Measurements from ENCODE around the gene PLET1.

Gene PLET1, protein sequence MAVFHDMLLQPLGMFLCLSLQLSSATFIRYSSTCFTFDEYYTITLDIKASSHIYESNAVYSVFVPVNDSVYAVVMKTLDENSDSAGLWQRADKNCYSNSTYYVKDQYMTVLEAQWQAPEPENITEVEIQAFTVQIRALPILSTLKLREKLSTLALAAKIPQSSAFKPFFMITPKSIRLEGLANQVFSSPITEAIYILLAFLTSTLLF

DNA sequence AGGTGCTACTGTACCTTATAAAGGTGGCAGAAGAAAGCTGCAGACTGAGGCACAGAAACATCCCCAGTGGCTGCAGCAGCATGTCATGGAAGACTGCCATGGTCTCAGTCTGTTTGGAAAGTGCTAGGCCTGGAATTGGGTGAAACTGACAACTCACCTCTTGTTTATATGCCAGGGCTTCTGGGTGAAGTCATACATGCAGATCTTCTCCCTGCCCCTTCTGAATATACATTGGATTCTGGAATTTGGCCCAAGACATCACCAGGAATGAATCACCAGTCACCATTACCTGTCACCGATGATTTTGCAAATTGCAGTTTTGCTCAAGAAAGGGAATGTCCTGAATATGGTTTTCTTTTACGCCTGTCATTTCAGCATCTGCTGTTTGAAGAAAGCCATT, at the start of gene PLET1:
TSS of gene PLET1 (minus strand) at position 371 of the 400 bp plus-strand sequence. CDS start at position 100, 271 bp downstream.
- DNase-seq: no peak

DNA sequence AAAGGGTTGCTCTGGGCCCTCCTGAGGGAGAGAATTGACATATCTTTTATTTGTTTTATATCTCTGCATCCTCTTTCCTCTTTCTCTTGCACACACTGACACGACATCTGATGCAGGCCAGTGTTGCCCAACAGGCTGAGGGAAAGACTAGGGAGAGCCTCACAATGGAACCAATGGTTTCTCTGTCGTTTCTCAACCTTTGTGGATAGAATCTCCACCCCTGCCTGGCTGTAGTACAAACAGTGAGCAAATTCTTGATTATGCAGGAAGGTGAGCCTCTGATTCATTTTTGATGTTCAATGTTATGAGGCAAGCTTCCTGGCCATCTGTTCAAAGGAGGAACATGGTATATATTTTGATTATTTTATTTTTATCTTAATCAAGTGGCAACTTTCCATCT, 49.8 kb upstream of the PLET1 start:
- DNase-seq: no peak

DNA sequence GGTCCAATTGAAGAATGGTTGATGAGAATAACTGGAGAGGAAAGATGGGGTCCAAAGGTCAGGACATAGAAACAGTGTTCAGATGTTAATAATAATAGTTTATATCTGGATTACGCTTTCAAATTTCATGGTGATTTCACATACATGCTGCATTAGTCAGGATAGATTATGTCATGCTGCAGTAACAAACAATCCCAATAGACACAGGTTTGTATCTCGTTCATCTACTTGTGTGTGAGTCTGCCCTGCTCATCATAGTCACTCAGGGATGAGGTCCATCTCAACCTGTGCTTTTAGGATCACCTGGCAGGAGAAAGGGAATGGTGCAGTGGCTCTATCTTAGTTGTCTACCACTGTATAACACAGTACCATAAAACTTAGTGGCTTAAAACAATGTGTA, 48.0 kb upstream of the PLET1 start:
- DNase-seq: no peak

DNA sequence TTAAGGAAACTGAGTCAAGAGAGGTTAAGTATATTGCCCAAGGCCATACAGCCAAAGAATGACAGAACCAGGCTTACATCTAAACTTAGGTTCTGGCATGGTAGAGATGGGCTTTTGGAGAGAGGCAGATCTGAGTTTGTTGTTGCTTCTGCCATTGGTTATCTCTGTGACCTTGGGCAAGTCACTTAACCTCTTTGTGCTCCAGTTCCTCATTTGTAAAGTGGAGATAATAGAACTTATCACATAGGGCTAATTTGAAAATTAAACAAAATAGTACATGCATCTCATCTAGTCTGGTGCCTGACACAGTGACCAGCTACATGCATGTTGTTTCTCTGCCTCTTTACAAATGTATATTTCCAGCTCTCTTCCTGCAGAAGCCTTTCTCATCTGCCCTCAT, 47.0 kb upstream of the PLET1 start:
- no peak for DNase-seq

DNA sequence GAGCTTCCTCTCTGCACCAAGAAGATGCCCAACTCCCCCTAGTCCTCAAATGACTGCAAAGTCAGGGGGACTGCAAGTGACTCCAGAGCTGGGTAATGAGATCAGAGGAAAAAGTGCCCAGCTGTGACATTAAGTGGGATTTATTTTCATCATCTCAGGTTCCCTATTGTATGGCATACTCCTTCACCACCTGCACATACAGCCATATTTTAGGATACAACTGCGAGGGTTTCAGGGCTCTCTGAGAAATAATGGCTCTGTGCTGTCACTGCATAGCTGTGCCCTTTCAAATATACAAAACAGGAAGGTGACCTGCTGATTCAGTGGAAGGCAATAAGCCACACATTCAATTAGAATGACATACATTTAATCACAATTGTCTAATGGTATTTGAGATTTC, 45.6 kb upstream of the PLET1 start:
- DNase-seq: no peak

DNA sequence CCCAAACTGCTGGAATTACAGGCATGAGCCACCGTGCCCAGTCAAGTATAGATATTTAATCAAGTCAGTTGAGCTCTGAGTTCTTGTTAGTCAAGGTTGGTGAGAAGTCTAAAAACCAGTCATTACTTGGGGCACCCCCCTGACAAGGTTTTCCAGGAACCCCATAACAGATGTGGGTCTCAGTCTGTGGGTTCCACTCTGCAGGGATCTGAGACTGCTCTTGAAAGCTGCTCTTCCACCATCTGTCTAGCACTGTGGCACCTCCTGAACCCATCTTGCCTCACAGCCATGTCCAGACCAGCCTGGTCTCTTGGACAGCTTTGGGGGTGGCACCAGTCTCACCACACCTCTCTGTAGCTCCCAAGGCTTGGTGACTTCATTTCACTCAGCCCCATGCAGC, 44.3 kb upstream of the PLET1 start:
- DNase-seq: no peak

DNA sequence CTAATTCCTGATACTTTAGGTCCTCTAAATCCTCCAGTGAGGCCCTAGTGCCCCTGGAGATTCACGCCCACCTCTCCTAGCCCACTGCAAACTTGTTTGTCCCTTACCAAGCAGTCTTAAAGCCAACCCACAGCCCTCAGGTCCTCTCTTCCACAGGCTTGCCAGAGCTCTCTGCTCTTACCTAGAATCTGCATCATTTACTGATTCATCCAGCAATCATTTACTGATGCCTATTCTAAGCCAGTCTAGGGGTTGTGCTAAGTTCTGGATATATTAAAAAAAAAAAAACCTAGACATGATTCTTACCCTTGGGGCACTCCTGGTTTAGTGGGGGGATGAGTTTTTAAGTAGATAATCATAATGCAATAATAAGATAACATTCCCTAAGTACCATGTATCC, 43.0 kb upstream of the PLET1 start:
- no peak for DNase-seq

DNA sequence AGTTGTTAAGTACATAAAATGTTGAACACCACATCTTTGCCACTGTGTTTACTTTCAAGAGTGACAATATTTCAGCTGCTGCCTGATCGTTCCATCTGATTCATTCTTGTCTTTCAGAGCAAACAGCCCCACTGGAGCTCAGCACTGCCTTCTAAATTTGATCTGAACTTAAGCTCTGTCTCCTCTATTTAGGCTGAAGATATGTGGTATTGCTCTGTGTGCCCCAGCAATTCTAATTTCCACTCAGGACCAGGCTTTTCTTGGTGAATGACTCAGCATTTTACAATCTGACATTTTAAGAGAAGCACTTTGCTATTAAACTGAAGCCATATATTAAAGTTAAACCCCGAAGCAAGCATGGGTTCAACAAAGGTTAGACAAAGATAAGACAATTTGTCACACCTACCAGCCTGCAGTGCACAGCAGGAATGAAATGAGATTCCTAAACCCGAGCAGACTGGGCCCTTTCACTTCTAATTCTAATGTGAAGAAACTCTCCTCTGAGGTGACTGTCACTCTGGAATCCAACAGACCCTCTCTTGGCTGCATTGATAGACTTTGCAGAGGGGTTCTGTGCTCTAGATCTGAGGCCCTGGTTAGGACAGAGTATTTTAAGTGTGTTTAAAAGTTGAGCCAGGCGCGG, 41.7 kb upstream of the PLET1 start:
- no peak for DNase-seq

DNA sequence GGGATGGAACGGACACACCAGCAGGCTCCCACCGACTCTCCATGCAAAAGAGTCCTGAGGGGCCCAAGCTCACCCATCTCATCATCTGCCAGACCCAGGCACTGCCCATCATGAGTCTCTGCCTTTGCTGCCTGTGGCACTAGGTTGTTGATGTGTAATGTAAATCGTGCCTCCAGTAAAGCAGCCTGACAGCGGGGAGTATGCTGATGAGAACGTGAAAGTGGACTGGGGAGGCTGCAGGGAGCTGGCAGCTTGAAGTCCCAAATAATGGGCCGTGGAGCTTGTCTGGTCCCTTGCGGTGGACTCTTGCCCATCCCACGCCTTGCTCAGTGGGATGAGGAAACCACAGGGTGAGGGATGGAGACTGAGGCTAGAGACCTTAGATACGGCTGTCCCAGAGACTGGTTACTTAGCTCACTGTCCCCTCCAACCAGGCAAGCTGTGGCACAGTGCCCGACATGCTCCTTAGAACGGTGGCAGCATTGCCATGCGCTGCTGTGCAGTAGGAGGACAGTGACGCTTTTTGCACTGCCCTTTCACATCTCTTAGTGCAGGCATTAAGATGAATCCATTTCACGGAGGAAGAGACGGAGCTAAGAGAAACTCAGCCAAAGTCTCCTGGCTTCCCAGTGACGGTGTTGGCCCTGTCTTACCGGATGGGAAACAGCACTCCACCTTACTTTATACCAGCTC, 39.6 kb upstream of the PLET1 start:
- DNase-seq: no peak

DNA sequence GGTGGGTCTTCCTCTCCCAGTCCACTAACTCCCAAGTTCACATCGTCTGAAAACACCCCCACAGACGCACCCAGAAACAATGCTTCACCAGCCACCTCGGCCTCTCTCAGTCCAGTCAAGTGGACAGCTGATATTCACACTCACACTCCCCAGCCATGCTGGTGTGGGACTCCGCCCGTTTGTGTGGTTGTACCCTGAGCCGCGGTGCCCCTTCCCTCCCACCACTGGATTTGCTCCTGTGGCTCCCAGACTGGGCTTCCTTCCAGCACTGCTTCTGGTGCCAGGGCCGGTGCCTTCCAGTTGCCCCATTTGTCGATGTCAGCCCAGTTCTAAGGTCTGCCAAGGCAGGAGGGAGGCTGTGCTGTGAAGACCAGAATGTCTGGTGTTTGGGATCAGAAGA, 37.9 kb upstream of the PLET1 start:
- DNase-seq: no peak

DNA sequence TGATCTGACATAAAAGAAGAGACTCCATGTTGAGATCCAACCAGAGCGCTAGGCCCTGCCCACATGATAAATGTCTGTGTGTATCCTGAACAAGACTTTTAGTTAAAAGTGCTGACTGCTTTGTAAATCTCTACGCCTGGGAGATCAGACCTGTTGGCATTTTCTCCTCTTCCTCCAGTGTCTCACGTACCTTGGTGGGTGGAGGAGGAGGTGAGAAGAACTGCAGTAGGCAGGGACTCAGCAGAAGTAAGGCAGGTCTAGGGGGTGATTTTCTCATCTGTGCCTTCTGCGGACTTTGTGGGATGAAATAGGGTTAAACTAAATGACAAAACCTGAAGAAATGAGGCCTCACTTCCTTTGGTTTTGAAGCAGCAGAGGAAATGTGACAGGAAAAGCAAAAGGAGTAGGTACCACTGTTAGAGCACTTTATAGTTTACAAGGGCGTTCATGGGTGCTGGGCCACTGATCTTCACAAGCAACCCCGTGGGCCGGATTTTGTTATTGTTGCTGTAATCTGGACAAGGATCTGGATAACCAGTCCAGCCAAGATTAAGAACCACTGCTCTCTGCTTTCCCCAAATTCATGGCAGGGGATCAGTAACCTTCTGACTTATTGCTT, 36.7 kb upstream of the PLET1 start:
- DNase-seq: no peak

DNA sequence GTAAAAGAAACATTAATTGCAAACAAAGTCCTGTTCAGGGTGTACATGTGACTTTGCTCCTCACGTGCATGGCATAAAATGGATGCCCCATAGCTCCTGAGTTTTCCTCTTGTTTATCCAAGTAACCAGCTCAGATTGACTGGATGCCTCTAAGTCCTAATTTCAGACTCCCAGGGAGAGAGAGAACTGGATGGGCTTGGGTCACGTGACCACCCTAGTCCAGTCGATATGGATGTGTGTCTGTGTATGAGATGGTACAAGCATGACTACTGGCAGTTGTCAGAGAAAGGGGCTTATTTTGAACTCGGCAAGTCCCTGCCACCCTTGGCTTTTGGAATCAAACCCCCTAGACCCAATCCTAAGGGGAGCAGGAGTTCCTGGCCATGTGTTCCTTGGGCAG, 35.4 kb upstream of the PLET1 start:
- DNase-seq: no peak

DNA sequence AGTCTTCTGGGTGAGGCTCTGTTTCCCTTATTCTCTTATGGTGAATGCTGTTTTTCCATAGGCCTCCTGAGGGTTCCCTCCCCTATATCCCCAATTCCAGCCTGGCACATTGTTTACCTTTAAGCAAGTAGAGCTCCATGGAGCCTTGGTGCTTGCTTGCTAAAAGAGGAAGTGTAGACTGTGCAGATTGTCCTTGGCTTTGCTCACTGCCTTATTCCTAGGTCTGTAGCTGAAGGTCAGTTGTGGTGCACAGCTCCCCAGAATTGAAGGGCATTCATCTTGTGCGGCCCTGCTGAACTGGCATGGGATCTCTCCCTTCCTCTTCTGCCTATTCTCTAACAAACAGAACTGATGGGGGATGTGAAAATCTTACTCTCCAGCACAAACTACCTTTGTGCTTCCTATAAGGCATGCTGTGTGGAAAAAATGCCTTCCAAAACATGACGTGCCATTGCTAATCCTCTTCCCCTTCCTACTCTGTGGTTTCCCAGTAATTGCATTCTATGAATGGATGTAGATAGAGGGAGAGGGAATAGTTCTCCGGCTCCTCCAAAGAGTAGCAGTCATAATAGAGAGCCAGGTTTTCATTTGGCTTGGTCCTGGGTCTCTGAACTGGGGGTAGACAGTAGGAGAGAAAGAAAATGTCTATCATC, 34.2 kb upstream of the PLET1 start:
- no peak for DNase-seq

DNA sequence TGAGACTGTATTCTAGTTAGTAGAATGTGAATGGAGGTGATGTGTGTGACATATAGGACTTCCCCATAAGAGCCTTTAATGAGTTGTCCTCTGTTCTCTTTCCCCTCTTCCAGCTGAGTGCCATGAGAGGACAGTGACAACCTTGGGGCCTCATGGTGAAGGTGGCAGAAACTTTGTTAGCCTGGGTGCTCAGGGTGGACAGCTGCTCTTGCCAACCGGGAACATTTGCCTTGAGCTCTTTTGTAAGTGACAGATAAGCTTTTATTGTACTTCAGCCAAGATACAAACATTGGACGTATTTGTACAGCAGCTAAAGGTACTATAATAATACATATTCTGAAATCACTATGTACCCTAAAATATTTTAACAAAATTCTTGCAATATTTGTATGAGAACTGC, 33.0 kb upstream of the PLET1 start:
- DNase-seq: no peak

DNA sequence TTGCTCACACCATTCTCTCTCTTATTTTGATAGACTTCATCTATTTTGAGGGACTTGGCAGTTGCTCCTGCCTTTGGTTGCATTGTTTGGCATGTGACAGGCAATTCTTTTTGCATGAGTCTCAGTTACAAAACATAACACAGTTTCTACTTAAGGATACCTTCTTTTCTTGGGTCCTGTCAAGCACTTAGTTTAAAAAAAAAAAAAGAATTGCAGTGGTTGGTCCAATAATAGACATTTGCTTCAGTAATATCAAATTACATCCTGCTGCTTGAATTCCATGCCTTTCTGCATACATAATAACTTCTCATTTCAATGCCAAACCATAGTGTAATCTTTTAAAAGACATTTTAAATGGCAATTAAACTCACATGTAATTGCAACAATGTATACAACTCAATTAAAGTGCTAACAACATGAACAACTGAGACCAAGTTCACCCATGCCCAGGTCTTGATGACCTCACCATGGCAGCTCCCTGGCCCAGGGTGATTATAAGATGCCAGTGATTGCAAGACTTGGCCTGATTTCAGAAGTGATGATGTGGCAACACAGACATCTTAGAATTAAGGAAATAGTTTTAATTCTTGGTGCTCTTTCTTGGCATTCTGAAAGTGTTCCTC, 32.2 kb upstream of the PLET1 start:
- no peak for DNase-seq

DNA sequence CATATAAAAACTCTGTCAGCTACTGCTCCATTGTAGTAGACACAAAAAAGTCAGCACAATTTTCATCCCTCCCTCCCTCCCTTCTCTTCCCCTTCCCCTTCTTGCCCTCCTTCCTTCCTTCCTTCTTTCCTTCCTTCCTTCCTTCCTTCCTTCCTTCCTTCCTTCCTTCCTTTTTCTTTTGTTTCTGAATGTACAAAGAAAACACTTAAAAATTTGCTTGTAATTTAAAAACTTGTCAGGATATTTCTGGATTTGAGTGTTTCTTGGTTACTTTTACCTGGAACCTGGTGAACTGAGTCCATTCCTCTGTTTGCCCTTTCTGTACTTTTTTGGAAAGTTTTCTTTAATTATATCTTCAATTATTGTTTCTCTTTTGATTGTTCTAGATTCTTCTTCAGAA, 31.5 kb upstream of the PLET1 start:
- no peak for DNase-seq

DNA sequence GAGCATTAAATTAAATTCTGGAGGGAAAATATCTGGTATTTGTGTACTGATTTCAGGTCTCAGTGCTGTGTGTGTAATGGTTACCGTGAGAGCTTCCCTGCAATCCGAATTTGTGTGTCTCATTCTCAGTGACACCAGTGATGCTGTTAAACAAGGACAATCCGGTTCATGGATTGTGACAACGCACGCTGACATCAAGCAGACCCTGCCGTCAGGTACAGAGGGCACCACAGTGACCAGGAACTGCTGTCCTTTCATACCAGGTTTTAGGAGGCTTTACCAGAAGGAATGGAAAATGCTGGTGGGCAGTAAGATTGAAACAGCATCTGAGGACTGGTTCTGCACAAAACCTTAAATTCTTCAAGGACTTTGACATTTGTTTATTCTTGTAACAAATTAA, 30.5 kb upstream of the PLET1 start:
- no peak for DNase-seq

DNA sequence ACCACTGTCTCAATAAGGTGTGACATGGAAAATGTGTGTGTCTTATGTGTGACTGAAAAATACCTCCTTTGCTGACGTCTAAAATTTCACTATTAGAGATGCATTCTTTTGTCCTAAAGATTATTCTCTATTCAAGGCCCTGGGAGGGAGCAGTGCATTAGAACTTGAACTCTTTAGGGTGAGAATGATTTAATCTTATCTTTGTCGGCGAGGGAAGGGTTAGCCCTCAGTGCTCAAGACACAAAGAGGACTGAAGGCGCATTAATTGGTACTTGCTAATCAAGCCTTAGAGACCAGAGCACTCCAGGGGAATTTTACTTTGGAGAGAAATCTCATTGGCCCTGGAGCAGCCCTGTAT, 29.8 kb upstream of the PLET1 start:
- DNase-seq: no peak

DNA sequence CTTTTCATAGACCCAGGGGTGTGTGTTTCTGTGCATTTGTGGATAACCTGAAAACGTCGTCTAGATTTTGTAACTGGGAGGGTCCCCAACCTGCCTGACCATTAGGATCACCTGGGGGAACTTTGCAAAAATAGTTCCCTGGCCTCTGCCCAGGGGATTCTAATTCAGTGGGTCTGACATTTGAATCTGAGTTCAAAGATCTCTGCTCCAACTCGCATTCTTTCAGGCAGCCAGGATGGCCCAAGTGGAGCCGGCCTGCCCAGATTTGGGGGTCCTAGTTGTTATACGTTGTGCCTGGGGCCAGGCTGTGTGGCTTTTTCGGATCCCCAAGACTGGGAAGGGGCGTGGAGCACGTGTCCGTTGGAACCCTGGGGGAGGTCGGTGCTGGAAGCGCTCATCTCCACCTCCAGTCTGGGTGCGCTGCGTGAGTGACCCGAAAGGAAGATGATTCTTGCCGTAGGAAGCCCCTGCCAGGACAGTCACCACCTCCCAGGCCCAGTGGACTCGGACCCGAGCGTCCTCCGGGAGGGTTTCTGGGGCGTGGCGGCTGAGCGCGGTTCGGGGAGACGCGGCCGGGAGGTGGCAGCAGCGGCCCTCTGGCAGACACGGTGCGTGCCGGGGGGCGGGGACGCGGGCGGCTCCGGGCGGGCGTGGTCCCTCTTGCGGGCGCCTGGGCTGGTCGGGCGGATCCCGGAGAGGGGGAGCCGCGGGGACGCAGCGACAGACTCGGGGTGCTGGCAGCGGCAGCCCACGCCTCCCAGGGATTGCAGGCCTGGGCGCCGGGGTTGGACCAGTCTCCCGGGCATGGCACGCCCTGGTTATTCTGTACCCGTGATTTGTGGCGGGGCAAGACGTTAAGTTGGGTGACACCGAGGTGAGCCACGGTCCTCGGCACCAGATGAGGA, 29.2 kb upstream of the PLET1 start:
- peak; percentile 25 for DNase-seq

DNA sequence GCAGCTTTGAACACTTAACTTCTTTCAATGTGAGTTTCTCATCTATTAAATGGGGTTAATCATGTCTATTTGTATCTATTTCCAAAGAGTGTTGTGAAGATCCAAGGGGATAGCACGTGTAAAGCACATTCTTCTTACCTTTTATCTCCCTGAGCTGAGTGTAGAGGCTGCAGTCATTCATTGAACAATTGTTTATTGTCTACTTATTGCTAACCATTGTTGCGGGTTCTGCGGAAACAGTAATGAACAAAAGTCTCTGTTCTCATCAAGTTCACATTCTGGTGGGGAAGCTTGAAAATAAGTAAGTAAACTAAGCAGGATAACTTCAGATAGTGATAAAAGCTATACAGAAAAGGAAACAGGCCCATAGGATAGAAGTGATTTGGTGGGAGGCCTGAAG, 27.4 kb upstream of the PLET1 start:
- DNase-seq: no peak

DNA sequence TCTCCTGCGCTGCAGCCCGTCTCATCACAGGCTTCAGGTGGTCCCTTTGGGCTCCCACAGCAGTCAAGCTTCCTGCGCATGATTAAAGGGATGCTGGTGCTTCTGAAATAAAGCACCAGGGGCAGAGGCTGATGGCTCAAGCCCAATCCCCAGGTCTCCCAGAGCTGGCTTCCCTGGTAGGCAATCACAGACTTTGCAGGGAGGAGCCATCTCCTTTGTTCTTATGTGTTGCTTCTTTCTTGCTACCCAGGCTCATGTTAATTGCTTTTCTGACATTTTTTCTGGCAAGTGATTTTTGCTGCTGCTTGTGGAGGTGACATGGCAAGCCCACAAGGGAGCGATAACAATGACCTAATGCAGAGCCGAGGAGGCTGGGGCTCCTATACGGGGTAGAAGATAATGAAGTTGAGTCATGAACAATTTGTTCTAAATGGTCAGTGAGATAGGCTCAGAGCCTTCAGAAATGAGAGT, 25.2 kb upstream of the PLET1 start:
- no peak for DNase-seq

DNA sequence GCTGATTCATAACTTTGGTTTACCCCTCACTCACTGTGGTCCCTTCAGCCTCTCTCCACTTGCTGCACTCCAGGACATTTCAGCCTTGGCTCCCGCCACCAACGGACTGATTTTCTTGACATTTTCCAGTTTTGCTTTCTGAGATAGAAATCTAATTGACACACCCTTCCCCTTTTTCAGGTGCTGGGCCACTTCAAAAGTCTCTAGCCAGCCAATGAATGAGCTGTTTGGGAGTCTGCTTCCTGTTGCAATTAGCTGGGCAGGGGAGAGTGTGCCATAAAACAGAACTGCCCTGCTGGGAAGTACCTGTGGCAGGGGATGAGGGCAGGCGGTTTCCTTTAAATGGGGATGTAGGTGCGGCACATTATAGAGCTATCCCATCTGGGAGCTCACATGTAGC, 21.1 kb upstream of the PLET1 start:
- no peak for DNase-seq
